HCEC 1CT (cell line): ENCODE data around the gene CFAP100.

ENCODE experiments used
- DNase-seq: peaks from one replicate; pipeline ENCODE4 v3.0.0-alpha.2; 2017

Gene CFAP100

DNA sequence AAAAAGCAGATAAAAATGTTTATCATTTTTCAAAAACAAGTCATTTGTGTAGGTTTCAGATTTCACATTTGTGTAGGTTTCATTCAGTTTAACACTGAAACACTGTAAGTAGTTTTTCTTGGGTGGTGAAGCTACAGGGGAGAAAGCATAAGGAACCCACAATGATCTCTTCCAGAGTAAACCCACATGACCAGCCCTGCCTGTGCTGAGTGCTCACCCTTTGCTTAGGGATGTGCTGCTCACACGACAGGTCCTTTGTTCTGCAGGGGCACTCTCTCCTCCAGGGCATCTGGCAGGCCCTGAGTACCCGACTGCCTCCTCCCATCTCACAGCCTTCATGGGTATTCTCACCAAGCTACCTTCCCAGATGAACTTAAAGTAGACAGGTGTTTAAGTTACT, 52.1 kb downstream of the CFAP100 start:
- DNase-seq = no peak

DNA sequence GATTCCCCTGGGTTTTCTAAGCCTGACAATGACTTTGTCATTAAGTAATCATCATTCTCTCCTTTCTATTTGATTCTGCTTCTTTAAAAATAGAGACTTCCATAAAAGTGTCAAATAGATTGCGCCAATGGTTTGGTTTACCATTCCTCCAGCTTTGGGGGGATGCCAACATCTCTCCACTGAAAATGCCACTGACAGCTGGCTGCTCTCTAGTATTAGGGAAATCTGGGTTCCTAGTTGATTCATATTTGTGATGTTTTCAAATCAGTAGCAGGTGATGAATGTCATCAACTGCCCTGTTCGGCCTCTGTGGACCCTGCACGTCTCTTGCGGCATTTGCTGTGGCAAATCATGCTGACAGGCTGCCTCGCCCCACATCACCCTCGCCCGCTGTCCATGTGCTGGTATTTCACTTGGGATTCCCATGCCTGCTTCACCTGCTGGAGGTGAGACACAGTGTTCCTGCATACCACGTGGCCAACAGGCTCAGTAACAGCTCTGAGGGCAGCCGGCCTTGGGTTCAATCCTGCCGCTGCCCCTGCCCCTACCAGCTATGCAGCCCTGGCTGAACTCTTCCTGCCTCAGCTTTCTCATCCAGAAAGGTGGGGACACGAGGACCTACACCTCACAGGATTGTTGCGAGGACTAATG, 52.9 kb downstream of the CFAP100 start:
- no peak for DNase-seq

DNA sequence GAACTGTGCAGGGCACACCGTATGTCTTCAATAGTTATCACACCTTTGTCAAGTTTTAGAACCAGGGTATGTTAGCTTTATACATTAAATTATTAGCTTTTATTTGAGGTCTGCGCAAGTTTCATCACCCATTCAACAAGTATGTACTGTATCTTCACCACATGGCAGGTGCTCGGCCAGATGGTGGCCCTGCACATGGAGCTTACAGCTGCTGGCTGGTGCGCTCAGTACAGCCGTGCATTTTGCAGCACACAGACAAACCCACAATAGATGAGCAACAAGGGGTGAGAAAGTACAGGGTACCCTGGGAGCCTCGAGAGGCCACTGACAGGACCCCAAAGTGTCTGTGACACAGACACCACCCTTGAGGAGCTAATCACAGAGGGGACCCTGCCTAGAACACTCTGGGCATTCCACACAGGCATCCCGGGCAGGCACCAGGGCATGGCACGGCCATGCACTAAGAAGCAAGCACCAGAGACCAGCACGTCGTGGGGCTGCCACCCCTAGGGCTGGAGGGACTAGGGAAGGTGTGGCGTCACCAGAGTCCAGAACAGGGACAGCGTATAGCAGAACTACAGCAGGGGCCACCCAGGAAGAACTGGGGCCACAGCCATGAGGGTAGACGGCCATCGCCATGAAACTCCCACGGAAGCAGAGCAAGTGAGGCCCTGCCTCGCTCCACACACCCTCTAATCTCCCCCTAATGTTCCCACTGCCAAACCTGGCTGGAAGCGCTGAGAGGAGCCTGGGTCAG, 53.6 kb downstream of the CFAP100 start:
- DNase-seq = no peak

DNA sequence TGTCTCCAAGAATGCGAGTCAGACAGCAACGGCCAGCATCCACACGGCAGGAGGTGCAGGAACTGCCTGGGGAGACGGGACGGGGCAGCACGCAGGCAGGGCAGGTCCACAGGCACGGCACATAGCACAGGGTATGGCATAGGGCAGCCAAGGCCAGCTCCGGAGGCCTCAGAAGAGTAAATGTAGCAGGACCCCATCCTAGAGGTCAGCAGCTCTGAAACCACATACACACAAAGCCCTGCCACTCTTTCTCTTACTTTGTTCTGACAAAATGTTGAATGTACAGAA, 54.1 kb downstream of the CFAP100 start:
- no peak for DNase-seq

DNA sequence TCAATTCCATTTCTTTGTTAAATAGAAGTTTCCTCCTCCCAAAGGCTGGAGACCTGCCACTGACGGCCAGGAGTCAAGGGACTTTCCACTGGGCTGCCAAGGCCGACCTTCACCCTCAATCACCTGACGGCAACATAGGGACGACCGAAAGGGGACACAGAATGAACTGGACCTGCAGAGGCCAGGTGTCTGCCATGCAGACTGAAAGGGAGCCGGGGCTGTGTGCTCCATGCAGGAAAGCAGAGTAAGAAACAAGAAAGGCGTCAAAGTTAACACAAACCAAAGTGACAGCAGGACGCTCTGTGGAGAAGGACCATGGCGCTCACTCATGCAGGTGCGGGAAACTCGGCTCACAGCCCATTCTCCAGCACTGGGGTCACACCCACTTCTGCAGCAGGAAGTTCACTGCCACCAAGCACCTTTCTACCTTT, 54.9 kb downstream of the CFAP100 start:
- no peak for DNase-seq

DNA sequence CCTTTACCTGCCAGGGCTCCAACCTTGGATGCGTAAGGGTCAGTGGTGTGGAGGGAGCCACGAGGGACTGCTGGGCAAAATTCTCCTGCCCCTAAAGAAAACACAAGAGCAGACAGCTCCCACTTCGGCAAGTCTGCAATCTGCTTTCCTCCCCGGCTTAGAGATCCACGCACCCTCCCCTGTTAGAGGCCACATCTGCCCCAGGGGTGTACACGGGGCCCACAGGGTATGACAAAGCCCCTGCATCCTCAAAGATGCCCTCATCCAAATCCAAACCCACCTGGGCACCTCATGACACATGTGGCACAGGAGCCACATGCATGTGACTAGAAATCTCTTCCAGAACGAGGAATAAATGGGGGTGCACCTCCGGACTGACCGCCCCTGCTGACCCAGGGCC, 55.5 kb downstream of the CFAP100 start:
- DNase-seq = no peak

DNA sequence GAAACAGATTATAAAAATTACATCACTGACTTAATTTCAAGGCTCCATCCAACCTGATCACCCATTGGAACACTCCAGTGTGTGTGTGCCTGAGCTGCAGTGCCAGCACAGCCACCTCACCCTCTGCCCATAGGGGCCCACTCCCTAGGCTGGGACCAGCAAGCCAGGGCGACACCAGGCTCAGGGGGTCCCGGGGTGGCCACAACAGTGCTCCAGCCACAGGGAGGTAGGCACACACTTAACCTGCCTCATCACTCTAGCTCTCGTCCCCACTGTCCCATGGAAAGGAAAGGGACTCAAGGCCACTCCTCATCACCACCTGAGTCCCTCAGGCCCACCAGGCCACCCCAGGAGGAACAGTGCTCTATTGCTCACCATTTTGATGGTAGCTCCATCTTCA, 56.0 kb downstream of the CFAP100 start:
- DNase-seq = no peak

DNA sequence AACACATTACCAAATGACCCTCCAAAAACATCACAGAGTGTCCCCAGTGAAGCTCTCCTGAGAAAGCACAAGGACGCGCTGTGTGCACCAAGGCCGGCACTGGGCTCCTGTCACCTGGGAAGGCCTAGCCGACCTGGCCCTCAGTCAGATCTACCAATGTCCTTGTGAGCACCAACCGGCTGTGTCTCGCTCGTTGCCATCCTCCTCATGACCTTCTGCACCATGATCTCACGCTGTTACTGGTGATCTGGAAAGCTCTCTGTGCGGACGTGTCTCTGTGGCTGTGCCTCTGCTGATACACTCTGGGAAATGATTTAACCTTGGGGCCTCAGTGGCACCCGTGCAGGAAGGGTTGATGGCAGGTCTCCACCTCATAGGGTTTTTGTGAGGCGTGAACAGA, 56.8 kb downstream of the CFAP100 start:
- DNase-seq = no peak

DNA sequence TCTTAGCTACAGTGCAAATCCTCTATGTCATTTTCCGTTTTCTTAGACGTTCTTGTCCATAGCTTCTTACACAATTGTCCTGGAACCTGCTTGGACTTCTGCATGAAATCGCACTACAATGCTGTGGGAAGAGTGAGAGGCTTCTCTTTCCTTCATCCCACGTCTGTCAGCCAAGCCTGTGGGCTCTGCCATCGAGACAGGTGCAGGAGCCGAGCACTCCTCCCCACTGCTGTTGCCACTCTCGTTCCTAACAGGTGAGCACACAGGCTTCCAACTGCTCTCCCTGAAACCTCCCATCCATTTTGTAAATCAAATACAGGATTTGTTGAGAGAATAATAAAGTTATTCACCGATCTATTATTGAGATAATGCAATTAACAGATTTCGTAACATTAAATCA, 57.5 kb downstream of the CFAP100 start:
- DNase-seq = no peak

DNA sequence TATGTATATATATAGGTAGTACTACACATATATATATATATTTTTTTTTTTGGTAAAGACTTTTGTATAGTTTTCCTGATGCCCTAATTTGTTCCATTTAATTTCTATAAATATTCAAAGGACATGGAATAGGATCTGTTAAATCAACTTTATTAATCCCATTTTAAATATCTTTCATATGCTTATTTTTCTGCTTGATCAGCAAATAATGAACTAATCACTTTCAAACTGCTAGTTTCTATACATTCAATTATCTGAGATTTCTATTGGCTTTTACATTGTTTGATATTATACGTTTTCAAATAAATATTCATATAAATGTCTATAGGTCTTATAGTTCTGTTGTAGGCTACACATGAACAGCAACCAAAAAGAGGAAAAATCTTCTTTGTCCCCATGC, 59.3 kb downstream of the CFAP100 start:
- DNase-seq = no peak

DNA sequence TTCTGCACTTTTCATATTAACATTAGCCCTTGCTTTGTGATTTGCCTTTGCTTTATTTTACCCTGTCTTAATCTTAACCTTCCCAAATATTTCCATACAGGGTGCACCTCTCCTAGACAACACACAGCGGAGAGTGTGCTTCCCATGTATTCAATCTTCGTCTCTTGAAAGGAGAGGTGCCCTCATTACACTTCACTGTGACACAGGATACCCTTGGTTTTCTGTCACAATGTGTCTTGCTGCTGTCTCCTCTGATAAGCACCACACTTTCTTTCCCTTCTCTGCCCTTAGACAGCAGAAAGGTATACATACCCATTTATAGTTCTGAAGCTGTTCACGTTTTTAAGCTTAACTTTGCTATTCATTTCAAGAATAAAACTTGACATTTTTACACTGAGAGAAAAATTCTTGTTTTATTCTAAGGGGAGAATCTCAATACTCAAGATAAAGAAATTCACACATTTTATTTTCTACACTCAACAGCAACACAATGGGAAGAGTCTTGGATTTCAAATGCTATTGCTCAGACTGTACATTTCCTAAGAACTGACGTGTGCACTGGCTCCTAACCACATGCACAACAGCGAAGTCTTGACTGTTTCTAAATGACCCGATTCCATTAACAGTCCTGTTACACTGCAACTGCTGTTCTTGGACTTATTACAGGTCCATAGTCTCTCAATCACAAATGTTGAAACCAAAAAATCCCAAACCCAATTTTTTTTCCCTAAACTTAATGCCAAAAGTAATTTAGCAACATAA, 59.9 kb downstream of the CFAP100 start:
- DNase-seq = no peak

DNA sequence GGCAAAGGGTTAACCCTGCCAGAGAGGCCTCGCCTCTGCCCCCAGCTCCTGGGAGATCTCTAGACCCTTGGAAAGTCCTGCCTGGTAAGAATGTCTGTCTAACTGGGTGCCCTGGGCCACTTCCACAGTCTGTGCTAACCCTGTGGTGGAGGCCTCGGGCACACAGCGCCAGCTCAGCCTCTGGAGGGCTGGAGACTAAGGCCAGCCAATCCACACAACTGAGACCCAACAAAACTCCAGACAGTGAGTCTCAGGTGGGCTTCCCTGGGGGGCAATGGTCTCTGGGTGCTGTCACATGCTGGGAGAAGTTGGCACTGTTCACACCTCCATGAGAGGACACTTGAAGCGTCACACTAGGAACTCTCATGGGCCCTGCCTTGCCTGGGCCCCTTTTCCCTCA, 61.5 kb downstream of the CFAP100 start:
- DNase-seq = no peak

DNA sequence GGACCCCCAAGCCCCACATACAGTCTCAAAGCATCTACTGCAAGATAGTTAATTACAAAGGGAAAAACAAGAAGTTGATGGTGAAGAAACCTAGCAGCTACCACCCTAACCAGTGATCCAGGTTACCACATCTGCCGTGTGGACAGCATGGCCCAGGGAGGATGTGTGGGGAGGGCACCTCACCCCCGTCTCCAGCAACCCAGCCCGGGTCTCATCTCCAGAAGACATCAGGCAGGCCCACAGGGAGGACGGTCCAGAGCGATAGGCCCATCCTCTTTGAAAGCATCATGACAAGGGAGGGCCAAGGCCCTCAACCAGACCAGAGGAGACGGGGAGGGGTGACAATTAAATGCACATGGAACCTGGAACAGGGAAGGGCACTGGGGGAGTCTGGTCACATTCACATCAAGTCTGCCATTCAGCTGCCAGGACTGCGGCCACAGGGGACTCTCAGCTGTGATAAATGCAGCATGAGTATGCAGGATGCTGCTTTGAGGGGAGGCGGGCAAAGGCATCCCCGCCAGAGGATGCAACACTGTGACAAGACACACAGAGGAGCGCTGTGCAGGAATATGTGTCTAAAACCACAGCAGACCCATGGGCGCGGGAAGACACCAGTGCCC, 62.2 kb downstream of the CFAP100 start:
- no peak for DNase-seq

DNA sequence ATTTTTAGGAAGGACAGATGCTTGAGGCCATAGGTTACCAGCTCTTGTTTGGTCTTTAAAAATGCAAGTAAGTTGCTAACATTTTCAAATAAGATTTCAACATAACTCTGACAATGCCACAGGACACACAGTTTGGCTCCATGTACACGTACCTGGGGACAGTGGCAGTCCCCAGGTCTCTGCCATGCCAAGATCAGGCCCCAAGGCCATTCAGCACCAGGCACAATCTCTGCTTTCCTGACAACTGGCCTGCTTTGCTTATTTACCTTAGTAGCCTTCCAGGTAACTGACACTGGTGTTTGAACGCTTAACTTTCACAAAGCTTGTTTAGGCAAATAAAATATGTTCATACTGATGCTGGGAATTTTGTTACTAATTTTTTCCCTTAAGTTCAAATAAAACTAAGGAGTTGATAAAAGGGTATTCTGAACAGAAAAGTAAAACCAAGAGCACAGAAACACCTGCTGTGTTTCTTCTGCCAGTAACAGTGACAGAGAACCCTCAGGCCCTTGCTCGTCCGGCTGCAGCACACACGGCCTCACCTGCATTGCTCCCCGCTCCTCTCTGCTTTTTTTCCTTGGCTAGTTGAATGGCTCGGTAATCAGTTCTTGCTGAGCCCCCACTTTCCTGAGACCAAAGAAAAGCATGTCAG, 64.5 kb downstream of the CFAP100 start:
- DNase-seq = no peak

DNA sequence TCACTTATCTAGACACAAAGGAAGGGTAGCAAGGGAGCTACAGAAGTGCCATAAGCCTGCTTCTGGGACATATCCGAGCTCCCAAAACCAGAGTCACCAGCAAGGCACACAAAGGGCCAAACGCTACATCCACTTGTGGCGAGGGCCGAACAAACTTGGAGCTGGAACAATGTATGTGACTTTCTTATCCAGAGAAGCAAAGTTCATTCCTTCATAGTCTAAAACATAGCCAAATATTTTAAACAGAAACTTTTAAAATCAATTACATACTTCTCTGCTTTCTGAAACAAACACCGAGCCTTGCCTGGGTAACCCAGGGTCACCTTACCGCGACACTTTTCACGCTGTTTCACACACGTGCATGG, 65.0 kb downstream of the CFAP100 start:
- DNase-seq = no peak

DNA sequence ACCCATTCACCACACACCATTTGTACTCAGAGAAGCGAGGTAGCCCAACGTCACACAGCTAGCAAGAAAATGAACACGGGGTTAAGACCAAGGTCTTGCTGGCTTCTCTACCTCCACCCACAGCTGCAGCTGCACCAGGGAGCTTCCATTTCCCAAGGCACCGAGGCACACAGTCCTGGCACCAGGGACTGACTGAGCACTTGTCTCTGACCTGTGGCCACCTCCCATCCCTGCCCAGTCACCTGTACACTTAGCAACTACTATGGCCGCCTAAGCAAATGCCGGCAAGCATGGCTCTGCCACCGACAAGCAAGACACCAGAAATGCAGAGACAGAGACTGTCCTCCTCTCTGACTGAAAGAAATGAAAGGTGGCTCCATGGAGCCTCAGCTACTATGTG, 65.7 kb downstream of the CFAP100 start:
- no peak for DNase-seq

DNA sequence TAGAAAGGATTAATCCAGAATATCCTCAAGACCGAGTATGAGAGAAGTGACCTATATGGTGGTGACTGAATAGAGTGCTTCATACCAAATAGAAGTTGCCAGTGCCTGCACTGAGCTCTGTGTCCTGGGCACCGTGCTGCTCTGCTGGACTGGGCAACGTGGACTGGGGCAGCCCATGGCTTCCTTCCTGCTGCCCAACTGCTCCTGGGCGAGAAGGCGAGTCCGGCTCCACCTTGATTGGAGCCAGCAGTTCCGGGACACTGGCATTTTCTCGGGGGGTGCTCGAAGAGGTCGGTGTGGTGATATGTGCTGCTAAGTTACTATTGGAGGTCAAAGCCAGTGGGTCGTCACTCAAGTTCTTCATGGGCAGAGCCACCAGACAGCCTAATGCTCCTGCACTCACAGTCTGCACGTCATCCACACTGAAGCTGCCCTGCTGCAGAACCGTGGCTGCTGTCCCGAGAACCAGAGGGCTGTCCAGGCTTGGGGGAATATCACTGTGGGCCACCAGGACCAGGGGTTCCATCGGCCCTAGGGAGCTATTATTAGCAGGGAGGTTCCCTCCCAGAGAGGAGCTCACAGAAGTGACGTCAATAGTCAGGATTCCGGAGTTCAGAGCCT, 66.9 kb downstream of the CFAP100 start:
- DNase-seq = no peak

DNA sequence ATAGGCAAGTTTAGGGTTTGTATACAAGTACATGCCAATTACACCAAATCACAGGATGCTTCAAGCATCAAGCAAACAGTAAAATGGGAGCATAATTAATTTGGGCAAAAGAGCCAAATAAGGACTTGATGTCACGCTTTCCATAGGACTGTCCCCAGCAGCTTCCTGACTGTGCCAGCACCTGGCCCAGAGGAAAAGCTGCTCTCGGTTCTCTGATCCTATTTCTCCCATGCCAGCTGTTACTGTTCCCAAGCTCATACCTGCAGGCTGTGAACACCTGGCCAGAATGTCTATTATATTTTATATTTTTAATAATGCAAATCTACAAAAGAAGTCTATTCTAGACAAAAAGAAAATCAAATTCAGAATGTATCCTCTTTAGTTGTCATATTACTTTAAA, 68.8 kb downstream of the CFAP100 start:
- no peak for DNase-seq

DNA sequence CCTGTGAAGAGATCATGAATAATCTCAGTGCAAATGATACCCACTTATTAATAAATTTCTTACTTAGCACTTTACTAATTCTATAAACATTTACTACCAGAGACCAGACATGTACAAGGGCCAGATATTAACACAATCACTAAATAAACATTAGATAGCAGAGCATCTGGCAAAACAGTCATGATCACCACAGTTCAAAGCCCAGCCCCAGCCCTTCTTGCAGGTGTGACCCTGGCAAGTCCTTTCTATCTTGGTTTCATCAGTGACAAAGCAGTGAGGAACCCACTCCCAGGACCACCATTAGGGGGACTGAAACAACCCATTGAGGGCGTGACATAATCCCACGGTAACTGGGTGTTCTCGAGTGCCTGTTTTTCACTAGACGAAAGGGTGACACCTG, 69.4 kb downstream of the CFAP100 start:
- no peak for DNase-seq

DNA sequence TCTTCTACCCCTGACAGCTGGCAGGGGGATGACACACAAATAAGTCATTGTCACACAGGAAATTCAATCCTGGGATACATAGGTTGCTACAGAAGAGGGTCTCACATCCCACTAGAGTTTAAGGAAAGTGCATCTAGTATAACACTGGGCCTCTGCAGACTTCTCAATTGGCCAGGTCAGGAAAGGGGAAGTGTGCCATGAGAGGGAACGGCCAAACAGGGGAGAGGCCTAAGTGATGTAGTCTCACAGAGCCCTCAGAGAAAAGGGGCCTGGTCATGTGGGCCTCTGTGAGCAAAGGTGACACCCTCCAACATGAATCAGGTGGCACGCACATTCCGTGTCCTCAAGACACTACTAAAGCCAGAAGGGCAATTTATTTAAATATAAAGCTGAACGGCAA, 69.8 kb downstream of the CFAP100 start:
- no peak for DNase-seq

DNA sequence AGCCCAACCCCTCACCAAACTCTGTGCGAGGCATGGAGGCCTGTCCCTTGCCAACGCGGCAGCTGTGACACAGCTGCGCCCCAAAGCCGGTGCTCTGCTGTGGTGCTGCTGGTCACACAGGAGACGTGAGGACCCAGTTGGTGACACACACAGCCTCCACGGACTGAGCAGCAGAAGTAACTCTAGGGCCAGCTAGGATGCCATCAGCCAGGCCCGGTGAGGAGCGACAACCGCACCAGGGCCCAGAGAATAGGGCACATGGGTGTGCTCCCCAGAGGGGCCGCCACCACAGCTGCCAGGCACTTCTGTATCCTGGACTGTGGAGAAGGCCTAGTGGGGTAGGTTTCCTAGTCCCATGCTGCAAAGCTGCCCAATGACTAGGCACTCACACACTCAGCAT, 70.3 kb downstream of the CFAP100 start:
- no peak for DNase-seq

DNA sequence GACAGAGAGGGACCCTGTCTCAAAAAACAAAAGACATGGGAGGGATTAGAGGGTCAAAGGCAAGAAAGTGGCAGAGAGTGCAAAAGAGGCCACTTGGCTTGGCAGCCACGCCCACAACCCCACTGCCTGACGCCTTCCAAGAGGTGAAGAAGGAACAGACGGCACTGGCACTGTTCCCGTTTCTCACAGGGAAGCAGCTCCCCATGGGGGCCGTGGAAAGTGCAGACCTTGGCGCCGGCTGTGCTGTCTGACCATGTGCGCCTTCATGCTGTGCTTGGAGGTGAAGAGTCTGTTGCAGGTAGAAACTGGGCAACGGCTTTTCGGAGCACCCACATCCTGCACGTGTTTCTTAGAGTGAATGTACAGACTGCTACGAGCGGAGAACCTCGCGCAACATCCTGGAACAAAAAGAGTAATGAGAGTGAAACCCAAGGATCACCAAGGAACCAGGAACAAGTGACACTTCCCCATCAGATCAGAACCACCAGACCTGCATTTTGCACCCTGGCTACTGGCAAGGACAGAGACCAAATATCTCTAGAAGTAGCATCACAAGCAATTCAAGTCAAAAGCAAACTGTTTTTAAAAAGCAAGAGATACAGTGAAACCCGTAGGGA, 71.3 kb downstream of the CFAP100 start:
- DNase-seq = no peak
